GM12891 (cell line): ENCODE data around the gene JDP2.
A peak's percentile ranks its signal among the peaks of the same experiment; 100 is the strongest.

Source experiments
- DNase-seq: peaks from one replicate; pipeline ENCODE4 v3.0.0; 2011; ENCODE audit warnings: low spot score; ENCODE audit not compliant: insufficient read length
- FAIRE-seq: peaks from 2 replicates; lab custom pipeline; 2011; peaks lifted over from hg19 to GRCh38; lab: Jason Lieb, UNC
- PAX5 ChIP-seq: IDR thresholded peaks from 2 replicates; pipeline ENCODE4 v1.6.1; 2011; ENCODE audit warnings: low read length, moderate library complexity, mild to moderate bottlenecking; ENCODE audit not compliant: insufficient read depth, severe bottlenecking
- POLR2A ChIP-seq: IDR thresholded peaks from 2 replicates; pipeline ENCODE4 v1.6.1; 2011; ENCODE audit warnings: low read depth, low read length, control low read depth
- POLR2AphosphoS5 ChIP-seq: IDR thresholded peaks from 2 replicates; pipeline ENCODE4 v1.6.1; 2011; ENCODE audit warnings: low read depth, low read length, control low read depth
- POU2F2 ChIP-seq: IDR thresholded peaks from 2 replicates; pipeline ENCODE4 v1.6.1; 2011; ENCODE audit warnings: low read depth, mild to moderate bottlenecking, control low read depth, low read length, moderate library complexity
- SPI1 ChIP-seq: IDR thresholded peaks from 2 replicates; pipeline ENCODE4 v1.6.1; 2011; ENCODE audit warnings: low read depth, low read length, control low read depth
- TAF1 ChIP-seq: IDR thresholded peaks from 2 replicates; pipeline ENCODE4 v1.6.1; 2011; ENCODE audit warnings: low read depth, low read length, control low read depth

The JDP2 gene

DNA sequence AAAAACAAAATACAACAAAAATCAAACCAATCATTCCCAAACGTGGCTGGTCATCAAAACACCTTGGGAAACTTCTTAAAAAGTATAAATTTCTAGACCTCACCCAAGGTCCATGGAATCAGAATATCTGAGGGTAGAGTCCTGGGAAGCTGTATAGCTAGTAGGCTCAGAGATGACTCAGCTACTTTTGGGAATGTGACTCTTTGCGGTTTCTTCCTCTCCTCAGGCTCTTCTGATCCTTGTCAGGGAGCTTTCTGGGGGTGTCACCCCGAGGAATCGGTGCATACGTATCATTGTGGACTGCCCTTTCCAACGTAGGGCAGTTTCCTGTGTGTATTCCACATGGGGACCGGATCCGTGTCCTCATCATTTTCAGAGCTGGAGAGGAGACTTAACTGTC is 14.8 kb downstream of the JDP2 start:
- no peak for TF ChIP-seq SPI1
- TF ChIP-seq POU2F2, result no peak
- no peak for TF ChIP-seq TAF1
- no peak for TF ChIP-seq POLR2AphosphoS5
- TF ChIP-seq PAX5, result no peak
- DNase-seq, result no peak
- no peak for FAIRE-seq

DNA sequence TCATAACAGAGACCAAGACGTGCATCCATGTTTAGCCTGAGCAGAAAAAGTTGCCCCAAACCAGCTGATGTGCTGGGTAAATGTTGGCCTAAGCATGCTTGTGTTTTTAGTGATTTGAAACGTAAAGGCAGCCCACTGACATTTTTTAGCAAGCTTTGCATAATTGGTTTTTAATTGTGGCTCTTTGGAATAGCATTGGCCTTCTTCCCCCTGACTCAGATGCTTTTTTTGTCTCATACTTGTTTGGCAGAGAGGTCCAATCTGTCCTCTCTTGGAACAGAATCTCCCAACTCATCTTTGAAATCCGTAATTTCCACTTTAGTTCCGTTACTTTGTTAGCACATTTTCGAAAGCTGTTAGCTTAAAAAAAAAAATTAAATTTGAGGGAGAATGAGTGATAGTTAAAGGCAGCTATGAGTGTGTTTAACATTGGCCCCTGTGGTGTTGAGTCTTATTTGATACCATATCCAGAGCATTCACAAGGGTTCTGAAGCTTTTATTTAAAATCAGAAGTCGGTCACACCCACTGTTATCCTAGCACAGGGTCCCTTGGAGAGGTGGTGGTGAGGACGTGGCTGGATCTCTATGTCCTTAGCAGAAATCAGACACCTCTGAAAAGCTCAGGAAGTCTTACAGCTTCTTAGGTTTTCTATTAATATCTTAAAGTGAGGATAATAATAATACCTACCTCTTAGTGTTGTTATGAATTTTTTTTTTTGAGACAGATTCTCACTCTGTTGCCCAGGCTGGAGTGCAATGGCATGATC is 15.6 kb downstream of the JDP2 start:
- no peak for DNase-seq
- TF ChIP-seq SPI1 (no peak), POU2F2 (no peak), POLR2AphosphoS5 (no peak), PAX5 (no peak), TAF1 (no peak), POLR2A (no peak)
- FAIRE-seq, result no peak

DNA sequence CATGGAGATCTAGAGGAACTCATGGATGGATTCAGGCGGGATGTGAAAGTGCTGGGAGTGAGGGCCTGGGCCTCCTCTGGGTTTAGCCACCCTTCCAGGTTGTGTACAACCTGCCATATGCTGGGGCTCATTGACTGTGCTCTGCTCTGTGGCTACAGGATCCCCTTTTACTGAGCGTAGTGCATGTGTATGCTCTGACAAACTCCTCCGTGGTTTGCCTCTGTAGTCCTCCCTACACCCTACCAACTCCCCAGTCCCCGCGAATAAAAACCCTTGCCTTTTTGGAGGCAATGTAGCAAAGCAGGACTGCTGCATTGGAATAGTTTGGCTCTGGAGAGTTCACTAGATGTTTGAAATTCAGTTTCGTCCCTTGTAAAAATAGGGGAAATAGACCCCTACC is 17.4 kb downstream of the JDP2 start:
- FAIRE-seq (no peak), DNase-seq (no peak)
- TF ChIP-seq SPI1, result no peak

DNA sequence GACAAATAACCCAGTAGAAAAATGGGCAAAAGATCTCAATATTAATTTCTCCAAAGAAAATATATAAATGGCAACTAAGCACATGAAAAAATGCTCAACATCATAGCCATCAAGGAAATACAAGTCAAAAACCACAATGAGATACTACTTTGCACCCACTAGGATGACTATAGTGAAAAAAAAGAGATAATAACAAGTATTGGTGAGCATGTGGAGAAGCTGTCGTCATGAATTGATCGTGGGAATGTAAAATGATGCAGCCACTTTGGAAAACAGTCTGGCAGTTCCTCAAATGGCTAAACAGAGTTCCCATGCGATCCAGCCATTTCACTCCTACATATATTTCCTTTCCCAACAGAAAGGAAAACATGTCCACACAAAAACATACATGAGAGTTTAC is 18.1 kb downstream of the JDP2 start:
- TF ChIP-seq POLR2A (no peak), POU2F2 (no peak), POLR2AphosphoS5 (no peak), SPI1 (no peak), TAF1 (no peak), PAX5 (no peak)
- DNase-seq (no peak), FAIRE-seq (peak; percentile 45)

DNA sequence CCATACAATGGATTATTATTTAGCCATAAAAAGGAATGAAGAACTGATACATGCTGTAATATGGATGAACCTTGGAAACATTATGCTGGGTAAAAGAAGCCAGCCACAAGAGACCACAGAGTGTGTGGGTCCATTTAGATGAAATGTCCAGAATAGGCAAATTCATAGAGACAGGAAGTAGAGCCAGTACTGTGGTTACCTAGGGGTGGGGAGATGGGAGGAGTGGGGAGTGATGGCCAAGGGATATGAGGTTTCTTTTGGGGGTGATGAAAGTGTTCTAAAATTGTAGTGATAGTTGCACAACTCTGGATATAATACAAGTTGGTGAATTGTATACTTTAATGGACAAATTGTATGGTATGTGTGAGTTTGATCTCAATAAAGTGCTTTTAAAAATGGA is 18.6 kb downstream of the JDP2 start:
- TF ChIP-seq POLR2A (no peak), POU2F2 (no peak), SPI1 (no peak), TAF1 (no peak)
- FAIRE-seq (no peak), DNase-seq (no peak)

DNA sequence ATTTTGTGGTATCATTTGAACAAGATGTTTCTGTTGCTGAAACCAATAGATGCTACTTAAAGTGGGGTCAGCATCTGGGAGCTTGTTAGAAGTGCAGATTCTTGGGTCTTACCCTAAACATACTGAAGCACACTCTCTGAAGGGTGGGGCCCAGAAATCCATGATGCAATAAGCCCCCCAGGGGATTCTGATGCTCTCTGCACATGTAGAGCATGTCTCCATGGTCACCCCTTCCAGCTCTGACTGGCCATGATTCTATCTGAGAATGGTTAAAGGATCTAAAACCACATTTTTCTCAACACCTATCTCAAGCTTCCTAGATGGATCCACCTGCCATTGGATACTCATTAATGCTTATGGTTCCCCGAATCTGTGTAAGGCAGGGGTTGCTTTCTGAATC is 20.4 kb downstream of the JDP2 start:
- DNase-seq (no peak), FAIRE-seq (no peak)
- TF ChIP-seq POLR2A, result no peak

DNA sequence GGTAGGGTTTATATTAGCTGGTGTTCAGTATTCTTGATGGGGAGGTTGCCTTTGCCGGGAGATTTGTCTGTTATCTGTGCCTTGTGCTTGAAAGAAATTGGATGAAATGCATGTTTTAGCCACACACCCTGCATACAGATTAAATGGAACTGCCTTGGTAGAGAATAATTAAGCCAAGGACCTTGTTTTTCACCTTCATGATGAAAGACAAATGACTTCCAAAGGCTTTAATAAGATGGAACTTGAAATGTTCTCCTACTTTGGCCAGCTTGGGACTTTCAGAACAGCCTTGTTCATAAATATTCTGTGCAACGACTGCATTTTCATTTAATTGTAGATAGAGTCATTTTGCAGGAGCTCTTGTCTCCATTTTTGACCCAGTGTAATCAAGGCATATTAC is 21.2 kb downstream of the JDP2 start:
- FAIRE-seq (no peak), DNase-seq (no peak)
- TF ChIP-seq SPI1, result no peak
- TF ChIP-seq POLR2AphosphoS5, result no peak
- TF ChIP-seq POU2F2, result no peak
- no peak for TF ChIP-seq PAX5
- TF ChIP-seq POLR2A, result no peak
- no peak for TF ChIP-seq TAF1

DNA sequence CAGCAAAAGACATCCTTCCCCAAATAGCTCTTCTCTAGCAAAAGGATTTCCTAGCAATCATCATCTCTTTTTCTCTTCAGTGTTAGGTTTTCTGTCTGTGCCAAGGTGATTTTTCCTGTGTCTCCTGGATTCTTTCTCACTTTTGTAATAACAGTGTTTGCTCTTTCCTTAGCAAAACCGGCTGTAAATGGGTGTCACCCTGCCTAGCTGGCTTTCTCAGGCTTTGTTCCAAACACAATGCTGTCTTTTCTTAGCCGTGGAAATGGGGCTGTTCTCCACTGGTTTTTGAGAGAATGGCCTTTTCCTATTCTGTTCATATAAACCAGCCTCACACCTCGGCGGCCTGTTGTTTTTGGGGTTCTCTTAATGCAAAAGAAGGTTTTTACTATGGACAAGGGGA is 21.9 kb downstream of the JDP2 start:
- no peak for TF ChIP-seq PAX5
- no peak for FAIRE-seq
- DNase-seq, result no peak

DNA sequence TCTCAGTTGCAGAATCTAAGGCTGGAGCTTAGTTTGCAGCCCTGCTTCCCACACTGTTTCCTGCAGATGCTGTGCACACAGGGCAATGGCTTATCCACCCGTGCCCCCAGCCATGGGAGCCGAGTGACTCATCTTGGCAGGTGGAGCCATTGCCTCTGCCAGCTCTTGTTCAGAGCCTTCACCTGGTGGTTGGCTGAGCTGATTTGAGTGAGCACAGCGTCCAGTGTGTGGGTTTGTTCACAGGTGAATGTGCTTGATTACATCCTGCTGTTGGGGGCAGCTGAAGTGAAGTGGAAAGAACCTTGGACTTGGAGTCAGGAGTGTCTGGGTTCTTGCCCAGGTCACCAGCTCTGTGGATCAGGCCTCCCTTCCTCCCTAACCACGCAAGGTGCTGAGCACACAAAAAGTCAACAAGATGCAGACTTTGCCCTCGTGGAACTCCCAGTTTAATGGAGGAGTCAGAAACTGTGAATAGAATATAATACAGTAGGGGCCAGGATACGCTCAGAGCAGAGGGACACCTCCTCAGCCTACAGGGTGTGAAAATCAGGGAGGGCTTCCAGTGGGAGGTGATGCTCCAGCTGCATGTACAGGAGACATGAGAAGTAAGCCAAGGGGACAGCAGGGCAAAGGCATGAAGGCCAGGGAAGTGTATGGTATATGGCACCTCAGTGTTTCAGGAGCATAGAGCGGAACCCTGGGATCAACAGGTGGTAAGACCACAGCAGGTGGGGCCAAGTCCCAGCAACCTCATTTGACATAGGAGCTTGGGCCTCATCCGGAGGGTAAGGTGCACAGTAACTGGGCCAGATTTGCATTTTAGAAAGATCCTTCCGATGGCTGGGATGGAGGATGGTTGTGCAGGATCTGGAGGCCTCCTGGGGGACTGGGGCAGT is 22.8 kb downstream of the JDP2 start:
- DNase-seq (no peak), FAIRE-seq (no peak)
- TF ChIP-seq TAF1 (no peak), POU2F2 (no peak), POLR2A (no peak)

DNA sequence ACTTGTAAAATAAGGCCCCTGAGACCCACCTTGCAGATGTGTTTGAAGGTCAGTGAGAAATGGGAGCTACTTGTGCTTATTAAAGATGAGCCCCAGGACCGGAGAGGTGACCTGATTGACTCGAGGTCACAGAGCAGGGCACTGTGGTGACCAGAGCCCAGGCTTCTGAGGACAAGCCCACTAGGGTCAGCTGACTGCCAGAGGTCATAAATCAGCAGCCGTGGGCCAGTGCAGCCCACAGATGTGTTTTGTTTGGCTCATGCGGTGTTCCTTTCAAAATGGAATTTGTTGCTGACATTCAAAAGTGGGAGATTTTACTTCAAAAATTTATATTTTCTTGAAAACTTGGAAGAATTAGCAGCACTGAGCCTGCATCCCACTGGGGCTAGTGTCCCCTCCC is 24.5 kb downstream of the JDP2 start:
- FAIRE-seq (no peak), DNase-seq (no peak)

More for the DNA sequence above, 24.5 kb downstream of the JDP2 start:
- TF ChIP-seq POU2F2 (no peak), POLR2A (no peak), TAF1 (no peak), PAX5 (no peak)
